Measurements from ENCODE around the gene TNFSF11.

The TNFSF11 gene

GRCh38 chr13:42633495-42633894, 59.5 kb downstream of the TNFSF11 start:
- Histone ChIP-seq H2AFZ (ENCODE audit: low read depth, low read length) (no peak overlapping the region), H3K27me3 (ENCODE audit: insufficient read depth, low read length, poor library complexity) (no peaks in the 10 kb centered on the region), H3K36me3 (ENCODE audit: insufficient read depth, low read length) (no peaks in the 10 kb centered on the region), H4K20me1 (ENCODE audit: insufficient read depth, low read length) (no peaks in the 10 kb centered on the region), H3K27ac (ENCODE audit: low read length) (no peak overlapping the region), H3K4me1 (ENCODE audit: insufficient read depth, low read length) (no peaks in the 10 kb centered on the region), H3K9ac (ENCODE audit: low read depth, low read length) (no peak overlapping the region), H3K4me3 (ENCODE audit: low read depth in 1 of 2, low read length in 2 of 2) (no peak overlapping the region), H3K79me2 (ENCODE audit: insufficient read depth, low read length) (no peaks in the 10 kb centered on the region), H3K9me3 (ENCODE audit: insufficient read depth, low read length, severe bottlenecking) (no peaks in the 10 kb centered on the region), H3K4me2 (ENCODE audit: insufficient read depth, low read length) (no peak overlapping the region)
- ATAC-seq (ENCODE audit: insufficient read depth, low read depth): no peak
- TF ChIP-seq EZH2 (IDR thresholded peaks at IDR 0.05; ENCODE audit: borderline replicate concordance, low read depth, low read length, severe bottlenecking) (no peak), CTCF (IDR thresholded peaks at IDR 0.05; ENCODE audit: borderline replicate concordance, extremely low read depth, low read length, poor library complexity, severe bottlenecking) (no peak)
- no peak for DNase-seq

DNA sequence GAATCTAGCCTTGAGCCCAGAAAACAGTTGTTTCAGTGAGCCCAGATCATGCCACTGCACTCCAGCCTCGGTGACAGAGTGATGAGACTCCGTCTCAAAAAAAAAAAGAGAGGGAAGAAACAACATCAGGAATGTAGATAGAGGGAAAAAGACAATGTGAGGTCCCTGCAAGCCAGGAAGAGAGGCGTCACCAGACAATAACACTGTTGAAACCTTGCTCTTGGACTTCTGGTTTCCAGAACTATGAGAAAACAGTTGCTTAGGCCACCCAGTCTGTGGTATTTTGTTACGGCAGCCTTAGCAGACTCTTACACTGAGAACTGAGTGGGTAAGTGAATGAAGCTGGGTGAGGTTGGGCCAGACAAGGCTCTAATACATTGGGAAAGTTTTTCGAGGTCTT, 64.1 kb downstream of the TNFSF11 start:
- H3K27ac ChIP-seq (ENCODE audit: low read length): no peak overlapping the region
- H3K27me3 ChIP-seq (ENCODE audit: insufficient read depth, low read length, poor library complexity): no peaks in the 10 kb centered on the region
- no peaks in the 10 kb centered on the region for H3K79me2 ChIP-seq (ENCODE audit: insufficient read depth, low read length)
- no peaks in the 10 kb centered on the region for H4K20me1 ChIP-seq (ENCODE audit: insufficient read depth, low read length)
- H3K4me3 ChIP-seq (ENCODE audit: low read depth in 1 of 2, low read length in 2 of 2): no peak overlapping the region
- TF ChIP-seq EZH2 (IDR thresholded peaks at IDR 0.05; ENCODE audit: borderline replicate concordance, low read depth, low read length, severe bottlenecking) (no peak), CTCF (IDR thresholded peaks at IDR 0.05; ENCODE audit: borderline replicate concordance, extremely low read depth, low read length, poor library complexity, severe bottlenecking) (no peak)
- no peak overlapping the region for H2AFZ ChIP-seq (ENCODE audit: low read depth, low read length)
- DNase-seq: no peak
- no peak overlapping the region for H3K4me2 ChIP-seq (ENCODE audit: insufficient read depth, low read length)
- H3K9ac ChIP-seq (ENCODE audit: low read depth, low read length): no peak overlapping the region
- H3K9me3 ChIP-seq (ENCODE audit: insufficient read depth, low read length, severe bottlenecking): no peaks in the 10 kb centered on the region
- H3K36me3 ChIP-seq (ENCODE audit: insufficient read depth, low read length): no peaks in the 10 kb centered on the region
- no peaks in the 10 kb centered on the region for H3K4me1 ChIP-seq (ENCODE audit: insufficient read depth, low read length)
- no peak for ATAC-seq (ENCODE audit: insufficient read depth, low read depth)

DNA sequence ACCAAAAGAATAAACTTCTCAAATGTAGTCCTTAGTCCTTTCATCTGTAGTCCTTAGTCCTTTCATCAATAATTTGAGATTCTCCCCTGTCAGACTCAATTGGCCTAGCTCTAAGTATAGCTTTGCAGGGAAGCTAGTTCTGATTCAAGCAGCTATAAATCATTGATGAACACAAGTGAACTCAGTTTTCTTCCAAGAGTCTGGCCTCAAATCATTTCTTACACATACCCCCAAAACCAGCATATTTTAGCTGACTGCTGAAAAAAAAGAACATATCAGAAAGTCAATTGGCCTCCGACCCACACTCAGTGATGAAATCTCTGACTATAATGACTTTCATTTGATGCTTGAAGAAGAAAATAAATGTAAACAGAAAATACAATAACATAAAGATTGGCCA, 64.9 kb downstream of the TNFSF11 start:
- Histone ChIP-seq H3K4me2 (ENCODE audit: insufficient read depth, low read length) (no peak overlapping the region), H3K9me3 (ENCODE audit: insufficient read depth, low read length, severe bottlenecking) (no peaks in the 10 kb centered on the region), H3K27me3 (ENCODE audit: insufficient read depth, low read length, poor library complexity) (no peaks in the 10 kb centered on the region), H3K79me2 (ENCODE audit: insufficient read depth, low read length) (no peaks in the 10 kb centered on the region), H3K4me3 (ENCODE audit: low read depth in 1 of 2, low read length in 2 of 2) (no peak overlapping the region), H3K27ac (ENCODE audit: low read length) (no peak overlapping the region), H2AFZ (ENCODE audit: low read depth, low read length) (no peak overlapping the region), H4K20me1 (ENCODE audit: insufficient read depth, low read length) (no peaks in the 10 kb centered on the region), H3K36me3 (ENCODE audit: insufficient read depth, low read length) (no peaks in the 10 kb centered on the region), H3K4me1 (ENCODE audit: insufficient read depth, low read length) (no peaks in the 10 kb centered on the region), H3K9ac (ENCODE audit: low read depth, low read length) (no peak overlapping the region)
- DNase-seq: no peak
- ATAC-seq (ENCODE audit: insufficient read depth, low read depth): no peak
- TF ChIP-seq EZH2 (IDR thresholded peaks at IDR 0.05; ENCODE audit: borderline replicate concordance, low read depth, low read length, severe bottlenecking) (no peak), CTCF (IDR thresholded peaks at IDR 0.05; ENCODE audit: borderline replicate concordance, extremely low read depth, low read length, poor library complexity, severe bottlenecking) (no peak)

GRCh38 chr13:42643076-42643475, 69.1 kb downstream of the TNFSF11 start:
- Histone ChIP-seq H2AFZ (ENCODE audit: low read depth, low read length) (no peak overlapping the region), H3K36me3 (ENCODE audit: insufficient read depth, low read length) (no peaks in the 10 kb centered on the region), H3K27me3 (ENCODE audit: insufficient read depth, low read length, poor library complexity) (no peaks in the 10 kb centered on the region), H3K4me1 (ENCODE audit: insufficient read depth, low read length) (no peaks in the 10 kb centered on the region), H3K9me3 (ENCODE audit: insufficient read depth, low read length, severe bottlenecking) (no peaks in the 10 kb centered on the region), H4K20me1 (ENCODE audit: insufficient read depth, low read length) (no peaks in the 10 kb centered on the region), H3K4me3 (ENCODE audit: low read depth in 1 of 2, low read length in 2 of 2) (no peak overlapping the region), H3K79me2 (ENCODE audit: insufficient read depth, low read length) (no peaks in the 10 kb centered on the region), H3K27ac (ENCODE audit: low read length) (no peak overlapping the region), H3K9ac (ENCODE audit: low read depth, low read length) (no peak overlapping the region), H3K4me2 (ENCODE audit: insufficient read depth, low read length) (no peak overlapping the region)
- ATAC-seq (ENCODE audit: insufficient read depth, low read depth) (no peak), DNase-seq (no peak)
- TF ChIP-seq EZH2 (IDR thresholded peaks at IDR 0.05; ENCODE audit: borderline replicate concordance, low read depth, low read length, severe bottlenecking): no peak
